ENCODE data around the gene GLB1L. TPM values are rescaled to one million over a fixed set of nuclear protein-coding genes. Genes with fewer than 3 reads are reported as not detected.
A peak's percentile ranks its signal among the peaks of the same experiment; 100 is the strongest.

The GLB1L gene
- total RNA-seq, 4 donors from 2014 or later, result 2.5 to 9.8 (median 5.4) TPM

- TF ChIP-seq EP300 (IDR thresholded peaks at IDR 0.05) (no peak), CTCF (IDR thresholded peaks at IDR 0.05) (no peak), POLR2A (IDR thresholded peaks at IDR 0.05) (no peak), POLR2AphosphoS5 (IDR thresholded peaks at IDR 0.05) (no peak)
- WGBS, result 81% methylated on average over 12 of the region's 12 CpGs
- no peak overlapping the region for H3K4me3 ChIP-seq
- no peaks in the 10 kb centered on the region for H3K9me3 ChIP-seq
- peaks cover 5% of the 10 kb centered on the region for H3K27me3 ChIP-seq
- DNase-seq (ENCODE audit: low spot score in 2 of 2), result peak in 1 of 2 donors; percentile 35
- no peak overlapping the region for H3K27ac ChIP-seq
- H3K4me1 ChIP-seq, result no peaks in the 10 kb centered on the region
- no peaks in the 10 kb centered on the region for H3K36me3 ChIP-seq
These were observed 45.6 kb downstream of the GLB1L start for GRCh38 chr2:219199470-219200211.

- TF ChIP-seq EP300 (IDR thresholded peaks at IDR 0.05) (no peak), POLR2A (IDR thresholded peaks at IDR 0.05) (no peak), CTCF (IDR thresholded peaks at IDR 0.05) (no peak), POLR2AphosphoS5 (IDR thresholded peaks at IDR 0.05) (no peak)
- peaks cover 5% of the 10 kb centered on the region for H3K27me3 ChIP-seq
- 81% methylated on average over 4 of the region's 5 CpGs for WGBS
- no peaks in the 10 kb centered on the region for H3K9me3 ChIP-seq
- no peaks in the 10 kb centered on the region for H3K36me3 ChIP-seq
- DNase-seq (ENCODE audit: low spot score in 2 of 2), result peak in 1 of 2 donors; percentile 2
- no peak overlapping the region for H3K4me3 ChIP-seq
- no peaks in the 10 kb centered on the region for H3K4me1 ChIP-seq
- H3K27ac ChIP-seq, result no peak overlapping the region
These were observed 46.3 kb downstream of the GLB1L start for GRCh38 chr2:219198974-219199373.

- H3K4me1 ChIP-seq, result no peaks in the 10 kb centered on the region
- H3K9me3 ChIP-seq, result no peaks in the 10 kb centered on the region
- H3K4me3 ChIP-seq, result no peak overlapping the region
- peak in 1 of 2 donors; percentile 5 for DNase-seq (ENCODE audit: low spot score in 2 of 2)
- TF ChIP-seq EP300 (IDR thresholded peaks at IDR 0.05) (no peak), CTCF (IDR thresholded peaks at IDR 0.05) (no peak), POLR2AphosphoS5 (IDR thresholded peaks at IDR 0.05) (no peak), POLR2A (IDR thresholded peaks at IDR 0.05) (no peak)
- no peak overlapping the region for H3K27ac ChIP-seq
- H3K36me3 ChIP-seq, result no peaks in the 10 kb centered on the region
- WGBS, result 94% methylated on average over 1 of the region's 1 CpG
- H3K27me3 ChIP-seq, result peaks cover 5% of the 10 kb centered on the region
These were observed 47.9 kb downstream of the GLB1L start for GRCh38 chr2:219197388-219197787.

- H3K4me3 ChIP-seq, result no peak overlapping the region
- no peak for TF ChIP-seq POLR2A (IDR thresholded peaks at IDR 0.05)
- no peak for TF ChIP-seq EP300 (IDR thresholded peaks at IDR 0.05)
- TF ChIP-seq CTCF (IDR thresholded peaks at IDR 0.05), result no peak
- no peak for TF ChIP-seq POLR2AphosphoS5 (IDR thresholded peaks at IDR 0.05)
- no peaks in the 10 kb centered on the region for H3K27me3 ChIP-seq
- WGBS, result 85% methylated on average over 7 of the region's 7 CpGs
- DNase-seq (ENCODE audit: low spot score in 2 of 2), result peak in 1 of 2 donors; percentile 6
- peaks cover 28% of the 10 kb centered on the region for H3K36me3 ChIP-seq
- H3K27ac ChIP-seq, result no peak overlapping the region
- no peaks in the 10 kb centered on the region for H3K9me3 ChIP-seq
- H3K4me1 ChIP-seq, result no peaks in the 10 kb centered on the region
These were observed 58.3 kb downstream of the GLB1L start for GRCh38 chr2:219186754-219187456.

Other genes starting within 250 kb of the GLB1L start
- not detected for gene CFAP65, start 203.9 kb downstream of the GLB1L start, total RNA-seq
- under 1 TPM in 2 of 4 donors, not detected in 2; 0.23 to 0.30 TPM for gene IHH, start 184.5 kb downstream of the GLB1L start, total RNA-seq
- 10 to 100 TPM; 15.7 to 19.2 (median 18.3) TPM for gene NHEJ1, start 84.6 kb downstream of the GLB1L start, total RNA-seq
- 10 to 100 TPM in 1 of 4 donors, 1 to 10 TPM in 3; 2.4 to 12.6 (median 3.2) TPM for gene SLC23A3, start 75.4 kb downstream of the GLB1L start, total RNA-seq
- gene CNPPD1, start 68.5 kb downstream of the GLB1L start, total RNA-seq, result 10 to 100 TPM; 44.9 to 70.3 (median 53.0) TPM
- 100 to 1,000 TPM in 2 of 4 donors, 10 to 100 TPM in 2; 61.0 to 106 (median 91.9) TPM for gene RETREG2, start 67.2 kb downstream of the GLB1L start, total RNA-seq
- gene ZFAND2B, start 38.7 kb downstream of the GLB1L start, total RNA-seq, result 10 to 100 TPM; 48.1 to 84.7 (median 64.4) TPM
- gene ABCB6, start 26.5 kb downstream of the GLB1L start, total RNA-seq, result 10 to 100 TPM; 16.3 to 24.0 (median 20.7) TPM
- gene ATG9A, start 15.8 kb downstream of the GLB1L start, total RNA-seq, result 10 to 100 TPM; 60.3 to 83.9 (median 64.6) TPM
- 100 to 1,000 TPM in 1 of 4 donors, 10 to 100 TPM in 3; 38.6 to 252 (median 61.7) TPM for gene ANKZF1, start 15.6 kb downstream of the GLB1L start, total RNA-seq
- 10 to 100 TPM; 10.9 to 22.9 (median 16.1) TPM for gene STK16, start within 50 bp of the GLB1L start, total RNA-seq
- not detected for gene TUBA4B, start 7.8 kb upstream of the GLB1L start, total RNA-seq
- 100 to 1,000 TPM; 194 to 530 (median 394) TPM for gene TUBA4A, start 8.5 kb upstream of the GLB1L start, total RNA-seq
- 100 to 1,000 TPM in 2 of 4 donors, 10 to 100 TPM in 2; 91.2 to 138 (median 107) TPM for gene DNAJB2, start 33.9 kb upstream of the GLB1L start, total RNA-seq
- not detected for gene PTPRN, start 64.0 kb upstream of the GLB1L start, total RNA-seq
- gene RESP18, start 87.3 kb upstream of the GLB1L start, total RNA-seq, result not detected
- 100 to 1,000 TPM in 1 of 4 donors, 10 to 100 TPM in 3; 66.6 to 104 (median 70.5) TPM for gene DNPEP, start 142.5 kb upstream of the GLB1L start, total RNA-seq
- gene DES, start 172.9 kb upstream of the GLB1L start, total RNA-seq, result 100 to 1,000 TPM in 1 of 4 donors, 10 to 100 TPM in 3; 11.4 to 100 (median 35.6) TPM
- 10 to 100 TPM in 1 of 4 donors, 1 to 10 TPM in 3; 6.5 to 17.2 (median 6.7) TPM for gene SPEG, start 189.4 kb upstream of the GLB1L start, total RNA-seq

All from suprapubic skin (tissue), 4 donors.